Measurements from ENCODE around the gene TGM1. TPM values are rescaled to one million over a fixed set of nuclear protein-coding genes. Genes with fewer than 3 reads are reported as not detected.

The TGM1 gene
- polyA plus RNA-seq, 1 of the 3 experiments (the other 2 are of a cell fraction), result 2.7 TPM

DNA sequence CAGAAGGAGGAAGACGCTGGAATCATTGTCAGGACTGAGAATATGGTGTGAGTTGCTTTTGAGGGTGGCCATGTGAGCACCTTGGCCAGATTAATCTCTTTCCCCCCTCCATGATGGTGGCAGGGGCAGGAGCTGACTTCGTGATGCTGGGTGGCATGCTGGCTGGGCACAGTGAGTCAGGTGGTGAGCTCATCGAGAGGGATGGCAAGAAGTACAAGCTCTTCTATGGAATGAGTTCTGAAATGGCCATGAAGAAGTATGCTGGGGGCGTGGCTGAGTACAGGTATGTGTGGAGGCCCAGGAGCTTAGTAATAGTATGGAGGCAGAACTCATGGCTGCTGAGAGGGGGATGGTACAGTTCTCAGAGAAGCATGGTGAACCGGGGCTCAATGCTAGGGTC is 24.9 kb downstream of the TGM1 start:
- Histone ChIP-seq H3K27ac (ENCODE audit: low read depth in 2 of 2, low read length in 1 of 2) (no peak overlapping the region), H3K4me2 (no peak overlapping the region), H2AFZ (ENCODE audit: low read depth) (no peak overlapping the region), H4K20me1 (ENCODE audit: insufficient read depth) (no peaks in the 10 kb centered on the region), H3K79me2 (ENCODE audit: insufficient read depth) (peaks cover 64% of the 10 kb centered on the region), H3K27me3 (ENCODE audit: insufficient read depth) (no peaks in the 10 kb centered on the region), H3K9me3 (no peaks in the 10 kb centered on the region), H3K9me2 (no peaks in the 10 kb centered on the region), H3K36me3 (replicated peaks in 1 of 2; ENCODE audit: control insufficient read depth in 1 of 2, insufficient read depth in 2 of 2, low read length in 1 of 2) (peaks cover 56 to 69% of the 10 kb centered on the region in 2 experiments), H3K4me1 (ENCODE audit: control insufficient read depth in 1 of 2, insufficient read depth in 2 of 2, low read depth in 1 of 2, low read length in 1 of 2) (peaks cover 33 to 35% of the 10 kb centered on the region in 2 experiments; a peak in 3 of 4 replicates), H3F3A (replicated peaks; ENCODE audit: insufficient read depth) (peaks cover 18% of the 10 kb centered on the region), H3K9ac (no peak overlapping the region), H3K4me3 (ENCODE audit: low read depth in 2 of 2, low read length in 1 of 2) (no peak overlapping the region)
- CTCF ChIA-PET, result interaction anchor here (0.7 to 12.0 kb wide), 8 partner anchors 14 to 193 kb away, joined by 3 to 191 read pairs (median 7); partner anchors contain the start of genes CIDEB, DHRS1, MDP1 and NOP9
- TF ChIP-seq CHD2 (IDR thresholded peaks at IDR 0.05; ENCODE audit: low read length, partially characterized antibody), result no peak
- TF ChIP-seq, protein P1, sequence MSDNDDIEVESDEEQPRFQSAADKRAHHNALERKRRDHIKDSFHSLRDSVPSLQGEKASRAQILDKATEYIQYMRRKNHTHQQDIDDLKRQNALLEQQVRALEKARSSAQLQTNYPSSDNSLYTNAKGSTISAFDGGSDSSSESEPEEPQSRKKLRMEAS (IDR thresholded peaks at IDR 0.05; ENCODE audit: low read depth), result peak; percentile 42; the same call in 1 of the 2 replicates
- DNase-seq, result no peak
- 83% methylated on average over 5 of the region's 5 CpGs for WGBS (ENCODE audit: low lambda C conversion rate)
- POLR2A ChIA-PET, result interaction anchor here (1.2 kb wide), 1 partner anchor 18 kb away, joined by 6 read pairs; no protein-coding TSS in a partner anchor

DNA sequence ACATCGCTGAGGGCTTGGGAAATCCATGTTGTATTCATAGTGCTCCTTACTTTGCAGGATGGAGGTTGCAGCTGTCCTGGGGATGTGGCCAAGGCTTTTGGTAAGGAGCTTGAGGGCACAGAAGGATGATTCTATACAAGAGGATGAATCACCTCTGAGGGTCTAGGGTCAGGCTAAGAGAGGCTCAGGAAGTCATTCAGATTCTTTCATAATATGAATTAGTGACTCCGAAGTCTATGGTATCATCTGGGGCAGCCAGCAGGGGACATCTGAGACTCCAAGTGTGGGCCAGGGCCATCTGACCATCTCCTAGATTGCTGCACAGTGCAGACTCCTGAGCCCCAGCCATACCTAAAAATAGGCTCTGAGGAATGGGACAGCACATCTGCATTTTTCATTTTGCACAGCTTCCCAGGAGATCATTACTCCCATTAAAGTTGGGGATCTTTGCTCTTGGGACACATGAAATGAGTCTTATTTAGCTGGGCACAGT is 25.5 kb downstream of the TGM1 start:
- peaks cover 13% of the 10 kb centered on the region for H3F3A ChIP-seq (replicated peaks; ENCODE audit: insufficient read depth)
- H3K4me1 ChIP-seq (ENCODE audit: control insufficient read depth in 1 of 2, insufficient read depth in 2 of 2, low read depth in 1 of 2, low read length in 1 of 2), result peaks cover 33 to 36% of the 10 kb centered on the region in 2 experiments; a peak in 3 of 4 replicates
- WGBS (ENCODE audit: low lambda C conversion rate), result 84% methylated on average over 2 of the region's 2 CpGs
- peaks cover 68% of the 10 kb centered on the region for H3K79me2 ChIP-seq (ENCODE audit: insufficient read depth)
- H3K27me3 ChIP-seq (ENCODE audit: insufficient read depth), result no peaks in the 10 kb centered on the region
- peaks cover 56 to 69% of the 10 kb centered on the region in 2 experiments for H3K36me3 ChIP-seq (replicated peaks in 1 of 2; ENCODE audit: control insufficient read depth in 1 of 2, insufficient read depth in 2 of 2, low read length in 1 of 2)
- H3K27ac ChIP-seq (ENCODE audit: low read depth in 2 of 2, low read length in 1 of 2), result no peak overlapping the region
- no peak overlapping the region for H3K4me2 ChIP-seq
- H3K9me3 ChIP-seq, result no peaks in the 10 kb centered on the region
- TF ChIP-seq FOSL2 (IDR thresholded peaks at IDR 0.05; ENCODE audit: borderline replicate concordance, low read depth) (no peak), TEAD4 (IDR thresholded peaks at IDR 0.05; ENCODE audit: borderline replicate concordance, insufficient read depth) (no peak), NRF1 (IDR thresholded peaks at IDR 0.05; ENCODE audit: low read depth, low read length) (no peak), GABPA (IDR thresholded peaks at IDR 0.05; ENCODE audit: low read depth) (no peak)
- H4K20me1 ChIP-seq (ENCODE audit: insufficient read depth), result no peaks in the 10 kb centered on the region
- H3K9me2 ChIP-seq, result no peaks in the 10 kb centered on the region
- no peak for DNase-seq
- no peak overlapping the region for H2AFZ ChIP-seq (ENCODE audit: low read depth)
- no peak overlapping the region for H3K9ac ChIP-seq
- ChIA-PET POLR2A (interaction anchor here (1.2 kb wide), 1 partner anchor 18 kb away, joined by 6 read pairs; no protein-coding TSS in a partner anchor), CTCF (interaction anchor here (0.9 to 12.0 kb wide), 8 partner anchors 14 to 194 kb away, joined by 3 to 191 read pairs (median 7); partner anchors contain the start of genes CIDEB, DHRS1, MDP1 and NOP9)
- H3K4me3 ChIP-seq (ENCODE audit: low read depth in 2 of 2, low read length in 1 of 2), result no peak overlapping the region

- no peaks in the 10 kb centered on the region for H4K20me1 ChIP-seq (ENCODE audit: insufficient read depth)
- POLR2A ChIA-PET, result no interaction called here
- peaks cover 69% of the 10 kb centered on the region for H3K79me2 ChIP-seq (ENCODE audit: insufficient read depth)
- no peak overlapping the region for H3K4me2 ChIP-seq
- H3K9me3 ChIP-seq, result no peaks in the 10 kb centered on the region
- 93% methylated on average over 6 of the region's 6 CpGs for WGBS (ENCODE audit: low lambda C conversion rate)
- H2AFZ ChIP-seq (ENCODE audit: low read depth), result no peak overlapping the region
- H3K4me3 ChIP-seq (ENCODE audit: low read depth in 2 of 2, low read length in 1 of 2), result no peak overlapping the region
- H3F3A ChIP-seq (replicated peaks; ENCODE audit: insufficient read depth), result peaks cover 13% of the 10 kb centered on the region
- peaks cover 56 to 69% of the 10 kb centered on the region in 2 experiments for H3K36me3 ChIP-seq (replicated peaks in 1 of 2; ENCODE audit: control insufficient read depth in 1 of 2, insufficient read depth in 2 of 2, low read length in 1 of 2)
- no peaks in the 10 kb centered on the region for H3K27me3 ChIP-seq (ENCODE audit: insufficient read depth)
- no peak overlapping the region for H3K27ac ChIP-seq (ENCODE audit: low read depth in 2 of 2, low read length in 1 of 2)
- CTCF ChIA-PET, result interaction anchor here (1.0 to 12.0 kb wide), 6 partner anchors 21 to 194 kb away, joined by 3 to 191 read pairs (median 9); partner anchors contain the start of genes CIDEB, DHRS1, MDP1 and NOP9
- H3K9me2 ChIP-seq, result no peaks in the 10 kb centered on the region
- no peak overlapping the region for H3K9ac ChIP-seq
- DNase-seq, result no peak
- H3K4me1 ChIP-seq (ENCODE audit: control insufficient read depth in 1 of 2, insufficient read depth in 2 of 2, low read depth in 1 of 2, low read length in 1 of 2), result peaks cover 33 to 36% of the 10 kb centered on the region in 2 experiments; a peak in 3 of 4 replicates
- TF ChIP-seq, protein P2, sequence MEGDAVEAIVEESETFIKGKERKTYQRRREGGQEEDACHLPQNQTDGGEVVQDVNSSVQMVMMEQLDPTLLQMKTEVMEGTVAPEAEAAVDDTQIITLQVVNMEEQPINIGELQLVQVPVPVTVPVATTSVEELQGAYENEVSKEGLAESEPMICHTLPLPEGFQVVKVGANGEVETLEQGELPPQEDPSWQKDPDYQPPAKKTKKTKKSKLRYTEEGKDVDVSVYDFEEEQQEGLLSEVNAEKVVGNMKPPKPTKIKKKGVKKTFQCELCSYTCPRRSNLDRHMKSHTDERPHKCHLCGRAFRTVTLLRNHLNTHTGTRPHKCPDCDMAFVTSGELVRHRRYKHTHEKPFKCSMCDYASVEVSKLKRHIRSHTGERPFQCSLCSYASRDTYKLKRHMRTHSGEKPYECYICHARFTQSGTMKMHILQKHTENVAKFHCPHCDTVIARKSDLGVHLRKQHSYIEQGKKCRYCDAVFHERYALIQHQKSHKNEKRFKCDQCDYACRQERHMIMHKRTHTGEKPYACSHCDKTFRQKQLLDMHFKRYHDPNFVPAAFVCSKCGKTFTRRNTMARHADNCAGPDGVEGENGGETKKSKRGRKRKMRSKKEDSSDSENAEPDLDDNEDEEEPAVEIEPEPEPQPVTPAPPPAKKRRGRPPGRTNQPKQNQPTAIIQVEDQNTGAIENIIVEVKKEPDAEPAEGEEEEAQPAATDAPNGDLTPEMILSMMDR (IDR thresholded peaks at IDR 0.05), result no peak
- no peak for TF ChIP-seq GATA2 (CRISPR knock-in tag; IDR thresholded peaks at IDR 0.05)
- TF ChIP-seq NRF1 (IDR thresholded peaks at IDR 0.05; ENCODE audit: low read depth, low read length), result no peak
- no peak for TF ChIP-seq USF2 (IDR thresholded peaks at IDR 0.05; ENCODE audit: borderline replicate concordance, low read depth, low read length)
Observed at GRCh38 chr14:24236689-24237462, 26.1 kb downstream of the TGM1 start.

All from SK-N-SH (cell line).